Activated T-cell treated with anti-CD3 and anti-CD28 coated beads for 1 hour (primary cell): Measurements from ENCODE around the gene FZD8.
"Not testable (repeated sequence)": the region's sequence is repeated elsewhere in the genome, so short reads cannot be mapped to it uniquely, and the experiment has no call there.

Experiments used
- DNase-seq: peaks from one replicate; pipeline ENCODE4 v3.0.0-alpha.2; 2020; ENCODE audit warnings: low read depth

Gene FZD8, protein sequence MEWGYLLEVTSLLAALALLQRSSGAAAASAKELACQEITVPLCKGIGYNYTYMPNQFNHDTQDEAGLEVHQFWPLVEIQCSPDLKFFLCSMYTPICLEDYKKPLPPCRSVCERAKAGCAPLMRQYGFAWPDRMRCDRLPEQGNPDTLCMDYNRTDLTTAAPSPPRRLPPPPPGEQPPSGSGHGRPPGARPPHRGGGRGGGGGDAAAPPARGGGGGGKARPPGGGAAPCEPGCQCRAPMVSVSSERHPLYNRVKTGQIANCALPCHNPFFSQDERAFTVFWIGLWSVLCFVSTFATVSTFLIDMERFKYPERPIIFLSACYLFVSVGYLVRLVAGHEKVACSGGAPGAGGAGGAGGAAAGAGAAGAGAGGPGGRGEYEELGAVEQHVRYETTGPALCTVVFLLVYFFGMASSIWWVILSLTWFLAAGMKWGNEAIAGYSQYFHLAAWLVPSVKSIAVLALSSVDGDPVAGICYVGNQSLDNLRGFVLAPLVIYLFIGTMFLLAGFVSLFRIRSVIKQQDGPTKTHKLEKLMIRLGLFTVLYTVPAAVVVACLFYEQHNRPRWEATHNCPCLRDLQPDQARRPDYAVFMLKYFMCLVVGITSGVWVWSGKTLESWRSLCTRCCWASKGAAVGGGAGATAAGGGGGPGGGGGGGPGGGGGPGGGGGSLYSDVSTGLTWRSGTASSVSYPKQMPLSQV

DNA sequence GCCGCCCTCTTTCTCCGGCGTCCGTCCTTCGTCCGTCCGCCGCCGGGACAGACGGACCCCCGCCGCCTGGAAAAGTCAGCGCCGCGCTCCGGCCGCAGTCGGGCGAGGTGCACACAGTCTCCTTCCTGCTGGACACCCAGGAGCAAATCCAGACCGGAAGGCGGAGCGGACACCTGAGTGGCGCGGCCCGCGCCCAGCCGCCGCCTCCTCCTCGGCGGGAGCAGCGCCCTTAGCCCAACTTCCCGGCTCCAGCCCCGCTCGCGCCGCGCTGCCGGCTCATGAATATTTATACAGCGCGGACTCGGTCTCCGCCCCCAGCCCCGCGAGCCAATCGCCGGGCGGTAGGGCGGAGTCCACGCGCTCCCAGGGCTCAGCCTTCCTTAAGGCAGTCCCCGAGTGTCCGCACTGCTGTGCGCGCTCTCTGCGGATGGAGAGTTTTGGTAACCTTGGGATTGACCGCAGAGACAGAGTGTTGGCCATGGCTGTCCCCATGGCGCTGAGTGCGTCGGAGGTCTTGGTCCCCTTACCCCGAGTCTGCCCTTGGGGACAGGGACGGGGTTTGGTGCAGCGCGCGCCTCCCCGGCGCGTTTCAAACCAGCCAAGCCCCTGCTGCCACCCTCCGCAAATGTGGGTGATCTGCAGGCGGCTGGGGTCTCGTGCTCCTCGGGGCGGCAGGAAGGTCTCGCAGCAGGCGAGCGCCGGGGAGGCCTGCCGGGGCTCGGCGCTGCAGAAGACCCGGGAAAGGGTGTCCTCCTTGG, at the start of gene FZD8:
Gene FZD8, minus strand, starts transcription at position 262 of the 758 bp plus-strand sequence. CDS start 867 bp downstream, outside the sequence.
- peak; percentile 56 for DNase-seq

DNA sequence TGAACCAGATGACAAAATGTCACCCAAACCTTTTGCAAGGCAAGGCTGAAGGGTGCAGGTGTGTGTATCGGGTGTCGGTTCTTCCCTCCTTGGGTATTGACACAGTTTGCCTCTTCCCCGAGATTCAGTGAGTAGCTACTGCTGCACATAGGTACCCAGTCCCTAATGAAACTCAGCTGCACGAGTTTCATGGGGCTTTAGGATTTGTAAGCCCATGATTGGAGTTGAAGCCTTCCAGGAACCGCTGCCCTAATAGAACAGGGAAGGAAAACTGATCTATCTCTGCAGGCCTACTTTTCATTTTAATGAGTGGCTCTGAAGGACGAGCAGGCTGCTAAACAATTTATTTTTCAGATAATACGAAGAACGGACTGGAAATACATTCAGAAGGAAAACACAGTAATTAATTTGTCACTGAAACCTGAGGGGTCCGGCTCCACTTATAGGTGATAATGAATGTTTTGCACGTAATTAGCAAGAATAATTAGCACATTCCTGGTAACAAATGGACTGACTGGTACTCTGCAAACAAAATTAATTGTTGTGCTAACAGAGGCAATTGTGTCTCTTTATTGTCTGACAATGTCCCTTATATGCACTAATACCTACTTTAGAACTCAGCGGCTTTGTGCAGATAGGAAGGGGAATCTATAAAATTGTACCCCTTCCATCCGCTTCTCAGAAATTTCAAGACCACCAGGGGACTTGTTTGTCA, 49.6 kb upstream of the FZD8 start:
- DNase-seq, result no peak

DNA sequence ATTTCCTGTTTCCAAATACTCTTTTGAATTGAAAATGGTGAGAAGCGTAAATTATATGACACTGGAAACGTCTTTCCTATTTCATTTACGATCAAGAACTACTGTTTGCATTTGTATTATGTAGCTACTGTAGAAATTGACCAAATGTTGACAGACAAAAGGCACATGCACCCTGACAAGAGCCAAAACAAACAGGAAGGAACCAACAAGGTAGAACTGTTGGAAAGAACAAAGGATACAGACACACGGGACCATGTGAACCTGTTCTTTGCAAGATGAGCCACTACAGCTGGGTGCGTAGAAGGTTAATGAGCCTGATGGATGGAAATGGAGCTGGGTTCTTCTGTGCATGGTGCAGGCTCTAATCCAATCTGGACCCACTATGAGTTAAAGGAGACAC, 48.4 kb upstream of the FZD8 start:
- no peak for DNase-seq

DNA sequence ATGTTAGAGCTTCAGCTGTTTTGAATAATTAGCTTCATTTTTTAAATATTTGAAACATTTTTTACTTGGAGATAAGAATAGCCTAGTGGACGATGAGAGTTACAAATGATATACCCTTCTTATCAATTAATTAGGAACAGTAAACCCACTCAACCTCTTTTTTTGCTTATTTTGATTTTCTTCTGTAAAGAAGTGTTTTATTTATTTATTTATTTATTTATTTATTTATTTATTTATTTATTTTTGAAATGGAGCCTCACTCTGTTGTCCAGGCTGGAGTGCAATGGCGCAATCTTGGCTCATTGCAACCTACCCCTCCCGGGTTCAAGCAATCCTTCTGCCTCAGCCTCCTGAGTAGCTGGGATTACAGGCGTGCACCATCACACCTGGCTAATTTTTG, 43.8 kb upstream of the FZD8 start:
- not testable (repeated sequence) for DNase-seq

DNA sequence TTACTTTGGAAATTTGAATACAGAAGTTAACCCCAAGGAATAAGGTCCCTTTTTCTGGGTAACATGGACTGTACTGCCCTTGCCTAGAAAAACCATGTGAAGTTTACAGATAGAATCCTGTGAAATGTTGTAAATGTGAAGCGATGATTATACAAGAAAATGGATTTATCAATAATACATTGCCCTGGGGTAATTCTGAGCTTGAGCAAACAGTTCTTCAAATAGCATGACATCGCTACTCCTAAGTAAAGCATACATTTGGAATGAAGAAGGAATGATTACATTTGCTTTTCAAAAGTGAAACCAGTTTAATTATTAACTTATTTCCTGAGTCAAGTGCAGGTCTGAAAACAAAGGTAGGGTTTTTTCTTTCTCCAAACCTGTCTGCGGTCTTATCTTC, 43.3 kb upstream of the FZD8 start:
- no peak for DNase-seq

DNA sequence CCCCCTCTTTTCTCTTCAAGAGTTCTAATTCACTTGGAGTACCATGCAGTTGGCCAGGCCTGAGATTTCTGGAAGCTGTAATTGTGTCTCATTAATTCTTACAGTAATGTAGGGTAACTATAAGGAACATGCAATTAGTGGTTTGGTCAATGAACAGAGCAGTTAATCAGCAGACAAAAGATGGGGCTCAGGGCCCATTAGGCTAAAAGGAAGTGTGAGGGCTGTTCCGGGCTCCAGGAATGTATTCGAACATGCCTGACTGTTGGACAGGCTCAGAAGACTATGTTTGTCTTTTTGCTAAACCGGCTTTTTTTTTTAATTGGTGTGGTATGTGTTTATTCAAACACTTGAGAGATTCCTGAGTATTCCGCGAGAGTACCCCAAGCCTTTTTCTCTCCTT, 42.5 kb upstream of the FZD8 start:
- no peak for DNase-seq

DNA sequence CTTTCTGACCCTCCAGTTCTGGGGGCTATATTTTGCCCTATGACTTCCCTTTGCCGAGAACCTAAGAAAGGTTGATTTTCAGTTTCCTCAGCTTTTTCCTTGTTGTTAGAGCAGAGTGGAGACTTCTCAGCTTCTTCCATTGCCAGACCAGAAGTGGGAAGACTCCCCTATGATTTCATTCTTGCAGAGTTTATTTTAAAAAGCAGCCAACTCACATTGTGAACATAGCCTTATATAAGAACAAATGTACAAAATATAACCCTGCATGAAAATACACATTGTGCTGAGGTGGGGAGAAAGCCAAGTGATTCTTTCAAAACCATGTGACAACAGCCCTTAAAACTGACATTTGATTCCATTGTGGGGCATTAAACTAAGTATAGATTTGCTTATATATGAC, 33.8 kb upstream of the FZD8 start:
- DNase-seq, result no peak

DNA sequence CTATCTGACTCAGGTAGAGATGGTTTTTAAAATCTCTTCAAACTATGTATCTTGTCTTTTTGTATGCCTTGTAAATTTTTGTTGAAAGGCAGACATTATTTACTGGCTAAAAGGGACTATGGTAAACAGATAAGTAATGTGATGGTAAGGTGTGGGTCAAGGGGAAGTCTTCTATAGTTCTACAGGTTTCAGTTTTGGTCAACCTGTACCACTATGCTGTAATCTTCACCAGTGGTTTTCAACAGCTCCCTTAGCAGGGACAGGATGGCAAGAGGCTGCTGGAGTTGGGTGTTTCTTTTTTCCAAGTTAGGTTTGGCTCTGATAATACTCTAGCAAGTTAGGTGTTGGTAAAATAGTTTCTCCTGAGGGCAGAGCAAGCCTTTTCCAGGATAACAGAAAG, 32.7 kb upstream of the FZD8 start:
- no peak for DNase-seq

DNA sequence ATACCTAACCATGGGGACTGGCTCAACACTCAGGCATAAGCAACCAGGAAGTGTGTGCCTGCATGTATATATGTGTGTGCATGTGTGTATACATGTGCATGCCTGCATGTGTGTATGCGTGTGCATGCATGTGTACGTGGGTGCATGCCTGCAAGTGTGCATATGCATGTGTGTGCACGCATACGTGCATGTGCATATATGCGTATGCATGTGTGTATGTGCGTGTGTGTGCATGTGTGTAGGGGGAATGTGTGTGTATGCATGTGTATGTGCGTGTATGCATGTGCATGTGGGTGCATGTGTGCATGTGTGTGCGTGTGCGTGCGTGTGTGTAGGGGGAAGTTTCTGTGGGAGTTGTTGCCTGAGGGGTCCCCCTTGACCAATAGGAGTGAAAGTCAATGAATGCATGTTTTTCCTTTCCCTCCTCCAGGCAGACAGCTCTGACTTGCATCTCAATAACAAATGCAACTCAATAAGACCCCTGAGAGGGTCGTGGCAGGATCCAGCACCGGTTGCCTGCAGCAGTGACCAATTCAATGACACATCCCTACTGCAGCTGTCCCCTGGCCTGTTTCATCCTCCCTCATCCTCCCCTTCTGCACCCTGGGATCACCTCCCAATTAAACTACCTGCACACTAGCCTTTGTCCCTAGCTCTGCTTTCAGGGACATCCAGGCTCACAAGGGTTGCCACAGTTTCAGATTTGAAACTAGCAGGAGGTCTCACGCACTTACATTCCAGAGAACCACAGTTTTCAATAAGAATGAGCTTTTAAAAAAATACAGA, 27.0 kb upstream of the FZD8 start:
- no peak for DNase-seq

DNA sequence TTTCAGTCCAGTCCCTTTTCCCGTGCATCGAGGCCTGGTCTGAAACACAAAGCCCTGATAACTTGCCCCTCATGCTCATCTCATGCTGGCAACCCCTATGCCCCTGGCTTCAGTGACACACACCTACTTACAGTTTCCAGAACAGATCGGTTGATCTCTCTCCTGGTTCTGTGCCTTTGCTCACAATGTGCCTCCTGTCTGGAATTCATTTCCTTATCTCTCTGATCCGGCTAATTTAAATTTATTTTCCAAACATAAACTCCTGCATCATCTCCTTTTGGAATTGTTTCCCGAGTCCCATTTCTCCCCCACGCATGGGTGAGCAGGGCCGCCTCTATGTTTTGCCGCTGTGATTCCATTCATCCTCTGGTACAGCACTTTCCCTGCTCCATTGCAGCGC, 25.9 kb upstream of the FZD8 start:
- DNase-seq, result no peak

DNA sequence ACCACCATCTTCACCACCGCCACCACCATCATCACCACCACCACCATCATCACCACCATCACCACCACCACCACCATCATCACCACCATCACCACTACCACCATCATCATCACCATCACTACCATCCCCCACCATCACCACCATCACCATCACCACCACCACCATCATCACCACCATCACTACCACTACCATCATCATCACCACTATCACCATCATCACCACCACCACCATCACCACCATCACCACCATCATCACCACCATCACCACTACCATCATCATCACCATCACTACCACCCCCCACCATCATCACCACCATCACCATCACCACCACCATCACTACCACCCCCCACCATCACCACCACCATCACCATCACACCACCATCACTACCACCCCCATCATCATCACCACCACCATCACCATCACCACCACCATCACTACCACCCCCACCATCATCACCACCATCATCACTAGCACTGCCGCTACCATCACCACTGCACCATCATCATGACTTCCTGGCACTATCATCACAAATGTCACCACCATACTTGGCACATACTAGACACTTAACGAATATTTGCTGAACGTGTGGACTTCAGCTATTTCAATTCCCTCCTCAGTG, 25.3 kb upstream of the FZD8 start:
- DNase-seq, result no peak

DNA sequence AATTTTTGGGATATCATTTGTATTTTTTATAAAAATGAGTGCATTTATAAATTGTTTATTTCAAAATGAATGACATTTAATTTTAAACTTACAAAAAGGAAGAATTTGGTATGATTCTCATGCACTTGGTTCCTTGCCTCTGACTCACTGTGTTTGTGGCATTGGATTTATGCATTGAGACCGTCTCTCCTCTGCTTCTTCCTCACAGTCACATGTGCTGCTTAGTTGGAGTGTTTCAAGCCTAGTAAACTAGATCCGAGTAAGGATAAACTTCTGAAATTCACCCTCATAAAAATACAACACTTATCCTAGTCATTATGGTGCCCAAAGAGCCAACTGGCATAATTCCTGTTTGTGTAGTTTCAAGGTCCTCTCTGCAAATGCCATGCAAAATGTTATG, 19.1 kb upstream of the FZD8 start:
- no peak for DNase-seq

DNA sequence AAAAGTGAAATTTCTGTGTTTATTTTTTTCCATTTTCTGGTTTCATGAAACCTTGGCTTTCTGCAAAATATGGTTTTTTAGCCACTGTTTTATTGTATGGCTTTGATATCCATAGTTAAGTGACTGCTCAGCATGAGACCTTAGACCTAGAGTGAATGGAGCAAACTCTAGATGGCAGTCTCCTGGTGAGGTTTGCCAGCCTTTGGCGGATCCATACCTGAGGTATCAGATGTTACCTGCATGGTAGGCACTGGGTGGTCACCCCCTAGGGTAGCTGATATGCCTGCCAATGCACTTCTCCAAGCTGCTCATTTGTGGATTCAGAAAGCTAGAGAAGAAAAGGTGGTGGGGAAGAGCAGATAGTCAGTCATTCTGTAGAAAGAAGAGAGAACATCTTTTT, 17.4 kb upstream of the FZD8 start:
- no peak for DNase-seq

DNA sequence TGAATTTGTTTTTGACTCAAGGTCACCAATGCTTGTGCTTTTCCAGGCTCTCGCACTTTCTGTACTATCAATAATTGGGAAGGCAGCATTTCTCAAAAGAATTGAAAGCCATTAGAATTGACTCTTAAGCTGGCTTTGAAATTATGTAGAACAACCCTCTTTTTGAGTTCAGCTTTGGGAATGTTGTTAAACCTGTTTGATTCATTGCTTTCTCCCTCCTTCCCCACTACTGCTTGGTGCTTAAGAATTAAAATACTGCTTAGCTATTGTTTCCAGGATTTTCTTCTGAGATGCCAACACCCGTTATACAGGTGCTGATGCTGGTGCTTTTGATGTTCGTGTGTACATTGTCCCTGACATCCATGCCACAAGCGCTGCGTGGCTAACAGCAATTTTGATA, 15.5 kb upstream of the FZD8 start:
- DNase-seq, result no peak

DNA sequence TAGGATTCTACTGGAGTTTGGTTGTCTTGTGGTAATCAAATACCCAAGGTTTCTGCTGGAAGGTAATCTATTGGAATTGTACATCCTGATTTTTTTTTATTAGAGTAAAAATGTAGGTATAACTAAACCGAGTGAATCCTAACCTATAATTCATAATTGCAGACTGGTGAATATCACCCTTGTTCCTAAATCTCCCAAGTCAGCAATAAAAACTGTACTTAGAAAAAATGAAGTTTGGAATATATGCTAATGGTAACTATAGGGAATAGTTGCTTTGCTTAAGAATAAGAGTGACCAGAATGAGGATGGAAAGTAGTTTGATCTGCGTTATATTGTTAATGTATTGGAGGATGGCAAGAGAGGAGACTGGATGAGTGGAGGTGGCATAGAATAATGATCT, 10.7 kb upstream of the FZD8 start:
- no peak for DNase-seq

DNA sequence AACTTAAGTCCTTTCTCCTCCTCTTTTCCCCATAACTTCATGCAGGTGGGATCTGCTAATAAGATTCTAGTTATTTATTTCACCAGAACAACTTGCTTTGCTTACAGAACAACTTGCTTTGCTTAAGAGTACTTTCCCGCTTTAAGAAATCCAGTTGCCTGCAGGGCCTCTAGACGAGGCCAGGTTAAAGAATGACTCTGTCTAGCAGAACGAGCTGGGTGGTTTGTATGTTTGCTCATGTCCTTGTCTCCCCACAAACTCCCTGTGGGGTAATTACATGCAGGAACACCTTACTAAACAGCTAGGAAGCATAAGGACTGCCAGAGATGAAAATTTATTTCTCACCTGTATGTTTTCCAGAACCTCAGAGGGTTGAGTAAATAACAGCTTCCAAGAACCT, 8.8 kb upstream of the FZD8 start:
- DNase-seq, result no peak

DNA sequence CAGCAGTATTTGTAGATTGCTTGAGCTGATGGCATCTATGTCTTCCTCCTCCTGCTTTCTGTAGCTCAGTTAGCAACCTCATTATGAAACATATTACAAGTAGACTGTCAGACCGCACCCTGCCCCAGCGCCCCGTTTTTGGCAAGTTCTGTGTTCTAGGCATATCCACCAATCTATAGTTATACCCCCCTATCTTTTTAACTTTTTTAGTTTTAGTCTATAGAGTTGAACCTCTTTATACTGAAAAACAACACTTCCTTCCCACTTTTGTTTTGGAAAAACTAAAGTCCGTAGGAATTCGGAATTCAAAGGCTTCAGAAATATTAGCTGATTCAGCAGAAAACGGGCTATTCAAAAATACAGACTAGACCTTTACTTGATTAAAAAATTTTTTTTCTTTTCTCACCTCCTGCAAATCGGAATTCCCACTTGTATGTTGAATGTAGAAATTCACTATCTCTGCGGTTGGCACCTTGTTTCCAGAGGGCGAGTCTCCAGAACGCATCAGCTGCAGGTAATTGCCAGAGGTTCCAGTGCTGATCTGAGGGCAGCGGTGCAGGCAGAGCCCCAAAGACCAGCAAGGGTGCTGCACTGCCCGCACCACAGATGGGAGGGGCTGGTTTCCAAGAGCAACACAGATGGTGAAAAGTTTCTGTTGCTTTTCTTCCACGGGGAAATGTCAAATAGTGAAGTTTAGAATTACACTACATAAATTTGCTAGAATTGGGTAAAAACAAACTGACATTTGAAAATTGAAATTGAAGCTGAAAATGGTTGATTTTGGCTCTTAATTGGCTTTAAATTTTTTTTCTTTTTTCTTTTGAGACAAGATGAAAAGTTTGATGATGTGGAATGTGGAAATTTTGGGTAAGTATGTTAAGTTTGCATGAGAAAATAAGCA, 2.2 kb upstream of the FZD8 start:
- DNase-seq, result no peak

DNA sequence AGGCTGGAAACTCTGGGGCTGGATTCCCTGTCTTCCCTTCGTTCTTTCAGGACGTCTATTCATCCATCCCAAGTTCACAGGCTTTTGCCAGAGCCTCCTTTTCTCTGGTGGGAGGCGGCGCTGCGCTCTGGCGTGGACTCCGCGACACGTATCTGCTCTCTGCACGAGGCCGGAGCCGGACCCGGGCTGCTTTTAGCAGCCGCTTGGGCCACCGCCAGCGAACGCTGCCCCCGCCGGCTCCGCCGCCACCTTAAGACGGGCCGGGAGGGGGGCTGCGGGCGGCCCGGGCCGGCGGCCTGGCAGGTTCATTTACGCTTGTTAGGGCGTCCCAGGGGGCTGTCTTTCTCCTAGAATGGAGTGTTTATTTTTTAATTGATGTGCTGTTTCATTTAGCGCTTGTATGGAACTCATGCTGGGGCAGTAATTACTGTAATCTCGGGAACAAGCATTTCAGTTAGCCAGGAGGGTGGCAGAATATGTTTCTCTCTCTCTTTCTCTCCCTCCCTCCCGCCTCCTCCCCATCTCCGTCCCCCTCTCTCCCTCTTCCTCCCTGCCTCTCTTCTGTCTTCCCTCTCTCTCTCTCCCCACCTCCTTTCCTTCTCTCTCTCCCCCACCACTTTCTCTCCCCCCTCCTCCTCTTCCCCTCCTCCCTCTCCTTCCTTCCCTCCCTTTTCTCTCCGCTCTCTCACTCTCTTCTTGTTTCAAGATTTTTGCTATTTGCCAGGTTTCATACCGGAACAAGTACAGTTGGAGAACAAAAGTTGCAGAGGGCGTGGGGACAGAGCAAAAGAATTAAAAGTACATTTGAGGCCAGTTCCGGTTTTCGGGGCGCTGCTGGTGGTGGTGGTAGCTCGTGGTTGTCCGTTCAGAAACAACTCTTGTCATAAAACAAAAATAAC, 1.3 kb upstream of the FZD8 start:
- no peak for DNase-seq

DNA sequence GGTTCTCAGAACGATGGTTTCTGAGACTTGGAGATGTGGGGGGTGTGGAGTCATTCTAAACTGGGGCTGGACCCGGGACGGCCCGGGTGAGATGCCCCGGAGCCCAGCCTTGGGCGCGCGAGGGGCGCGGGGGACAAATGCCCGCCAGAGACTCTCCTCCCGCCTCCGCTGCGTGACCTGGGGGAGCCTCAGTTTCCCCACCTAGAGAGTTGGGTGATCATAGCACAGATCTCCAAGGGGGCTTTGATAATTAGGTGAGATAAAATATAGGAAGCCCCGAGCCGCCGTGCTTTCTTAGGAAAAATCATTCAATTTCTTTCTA, 658 bp upstream of the FZD8 start:
- DNase-seq, result no peak
